ENCODE results near the gene IGDCC3.
"Not testable (repeated sequence)": the region's sequence is repeated elsewhere in the genome, so short reads cannot be mapped to it uniquely, and the experiment has no call there.

Gene IGDCC3

DNA sequence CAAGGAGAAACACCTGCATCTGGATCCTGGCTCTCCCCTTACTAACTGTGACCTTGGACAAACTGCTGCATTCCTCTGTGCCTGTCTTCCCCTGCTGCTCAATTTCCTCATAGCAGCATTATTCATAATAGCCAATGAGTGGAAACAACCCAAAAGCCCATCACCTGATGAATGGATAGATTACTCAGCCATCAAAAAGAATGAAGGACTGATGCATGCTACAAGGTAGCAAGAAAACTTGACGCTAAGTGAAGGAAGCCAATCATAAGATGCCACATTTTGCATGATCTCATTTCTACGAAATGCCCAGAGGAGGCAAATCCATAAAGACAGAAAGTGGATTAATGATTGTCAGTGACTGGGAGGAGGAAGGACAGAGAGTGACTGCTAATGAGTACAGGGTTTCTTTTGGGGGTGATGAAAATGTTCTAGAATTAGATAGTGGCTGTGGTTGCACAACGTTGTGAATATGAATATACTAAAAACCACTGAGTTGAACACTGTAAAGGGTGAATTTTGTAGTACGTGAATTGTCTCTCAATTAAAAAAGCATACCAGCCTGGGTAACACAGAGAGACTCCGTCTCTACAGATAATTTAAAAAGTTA, 33.8 kb upstream of the IGDCC3 start:
- ATAC-seq (no peak), DNase-seq (ENCODE audit: low spot score in 2 of 2) (no peak)
- Mint-ChIP-seq H3K27ac (no peak overlapping the region), H3K36me3 (no peaks in the 10 kb centered on the region), H3K4me3 (no peak overlapping the region), H3K4me1 (peaks cover 7% of the 10 kb centered on the region), H3K9me3 (no peaks in the 10 kb centered on the region)

DNA sequence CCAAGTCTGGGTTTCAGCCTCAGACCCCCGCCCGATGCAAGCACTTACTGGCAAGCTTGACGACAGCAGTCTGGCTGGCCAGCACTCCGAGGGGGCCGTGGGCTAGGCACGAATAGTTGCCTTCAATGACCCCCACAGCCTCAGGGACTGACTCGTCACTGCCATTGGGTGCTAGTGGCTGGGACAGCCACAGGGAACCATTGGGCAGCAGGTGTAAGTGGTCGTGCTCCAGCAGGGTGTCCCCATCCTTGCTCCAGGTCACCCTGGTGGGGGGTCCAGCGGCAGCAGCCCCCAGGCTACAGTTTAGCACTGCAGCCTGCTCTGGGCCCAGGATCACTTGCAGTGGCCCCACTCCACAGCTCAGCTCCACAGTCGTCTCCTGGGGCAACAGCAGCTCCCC, 33.2 kb upstream of the IGDCC3 start:
- no peaks in the 10 kb centered on the region for H3K36me3 Mint-ChIP-seq
- H3K9me3 Mint-ChIP-seq = no peaks in the 10 kb centered on the region
- ATAC-seq (no peak), DNase-seq (ENCODE audit: low spot score in 2 of 2) (no peak)
- peaks cover 7% of the 10 kb centered on the region for H3K4me1 Mint-ChIP-seq
- no peak overlapping the region for H3K4me3 Mint-ChIP-seq
- H3K27ac Mint-ChIP-seq = no peak overlapping the region

DNA sequence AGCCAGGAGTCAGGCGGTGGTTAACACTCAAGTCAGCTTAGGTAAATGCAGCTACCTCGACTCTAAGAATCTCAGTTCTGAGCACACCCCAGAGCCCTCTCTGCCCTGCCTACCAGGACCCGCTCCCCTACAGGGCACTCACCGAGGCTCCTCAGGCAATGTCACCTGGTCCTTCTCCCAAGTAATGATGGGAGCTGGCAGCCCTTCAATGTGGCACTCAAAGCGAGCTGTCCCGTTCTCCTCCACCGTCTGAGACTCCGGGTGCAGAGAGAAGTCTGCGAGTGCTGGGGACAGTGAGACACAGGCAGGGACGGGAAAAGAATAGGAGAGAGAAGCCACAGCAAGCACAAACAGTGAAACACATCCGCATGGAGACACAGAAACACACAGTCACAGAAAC, 32.2 kb upstream of the IGDCC3 start:
- ATAC-seq (no peak), DNase-seq (ENCODE audit: low spot score in 2 of 2) (no peak)
- no peaks in the 10 kb centered on the region for H3K36me3 Mint-ChIP-seq
- no peak overlapping the region for H3K27ac Mint-ChIP-seq
- H3K4me1 Mint-ChIP-seq = peaks cover 7% of the 10 kb centered on the region
- H3K4me3 Mint-ChIP-seq = no peak overlapping the region
- H3K9me3 Mint-ChIP-seq = no peaks in the 10 kb centered on the region

DNA sequence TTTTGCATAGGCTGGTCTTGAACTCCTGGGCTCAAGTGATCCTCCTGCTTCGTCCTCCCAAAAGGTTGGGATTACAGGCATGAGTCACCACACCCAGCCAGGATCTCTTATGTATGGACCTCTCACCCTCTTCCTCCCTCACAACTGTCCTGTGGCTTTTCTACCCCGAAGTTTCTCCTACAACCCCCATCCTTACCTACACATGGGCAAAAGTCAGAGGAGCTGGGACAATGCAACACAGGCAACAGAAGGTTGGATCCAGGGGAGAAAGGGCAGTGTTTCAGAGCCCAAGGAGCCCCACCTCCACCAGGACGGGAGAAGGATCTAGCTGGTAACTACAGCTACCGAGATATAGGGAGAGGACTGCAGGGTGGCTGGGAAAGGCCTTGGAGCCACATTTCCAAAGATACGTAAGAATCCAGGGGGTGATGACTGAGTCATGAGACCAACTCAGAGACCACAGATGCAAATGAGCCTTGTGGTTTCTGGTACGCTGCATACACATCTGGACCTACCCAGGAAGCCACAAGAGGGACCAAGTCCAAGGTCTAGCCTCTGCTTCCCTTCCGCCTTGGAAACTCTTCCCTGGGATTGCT, 31.3 kb upstream of the IGDCC3 start:
- no peaks in the 10 kb centered on the region for H3K36me3 Mint-ChIP-seq
- peaks cover 7% of the 10 kb centered on the region for H3K4me1 Mint-ChIP-seq
- H3K9me3 Mint-ChIP-seq = no peaks in the 10 kb centered on the region
- DNase-seq (ENCODE audit: low spot score in 2 of 2) (no peak), ATAC-seq (peak; percentile 67)
- H3K27ac Mint-ChIP-seq = no peak overlapping the region
- no peak overlapping the region for H3K4me3 Mint-ChIP-seq

DNA sequence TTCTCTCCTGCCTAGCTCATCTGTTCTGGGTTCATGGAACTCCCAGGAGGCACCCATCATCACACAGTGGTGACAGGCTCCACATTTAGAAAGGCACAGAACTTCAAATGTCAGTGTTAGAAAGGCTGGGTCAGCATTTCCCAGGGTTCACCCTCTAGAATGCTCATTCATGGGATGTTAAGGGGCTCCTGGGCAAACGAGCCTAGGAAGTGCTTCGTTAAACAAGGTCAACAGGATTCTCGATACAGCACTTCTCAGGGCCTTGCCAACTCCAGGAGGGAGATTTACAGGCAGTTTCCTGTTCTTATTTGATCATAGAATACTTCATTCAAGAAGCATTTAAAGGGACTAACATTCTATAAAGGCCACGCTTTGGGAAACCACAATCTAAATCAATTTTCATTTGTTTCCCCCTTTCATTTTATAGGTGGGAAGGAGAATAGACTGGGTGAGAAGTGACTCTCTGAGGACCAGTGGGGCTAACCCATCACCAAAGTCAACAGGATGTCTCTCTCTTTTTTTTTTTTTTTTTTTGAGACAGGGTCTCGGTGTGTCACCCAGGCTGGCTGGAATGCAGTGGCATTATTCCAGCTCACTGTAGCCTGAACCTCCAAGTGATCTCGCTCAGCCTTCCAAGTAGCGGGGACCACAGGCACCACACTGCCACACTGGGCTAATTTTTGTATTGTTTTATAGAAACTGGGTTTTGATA, 30.7 kb upstream of the IGDCC3 start:
- H3K4me1 Mint-ChIP-seq = peaks cover 7% of the 10 kb centered on the region
- no peaks in the 10 kb centered on the region for H3K36me3 Mint-ChIP-seq
- no peaks in the 10 kb centered on the region for H3K9me3 Mint-ChIP-seq
- no peak overlapping the region for H3K4me3 Mint-ChIP-seq
- DNase-seq (ENCODE audit: low spot score in 2 of 2) = no peak
- no peak for ATAC-seq
- no peak overlapping the region for H3K27ac Mint-ChIP-seq

DNA sequence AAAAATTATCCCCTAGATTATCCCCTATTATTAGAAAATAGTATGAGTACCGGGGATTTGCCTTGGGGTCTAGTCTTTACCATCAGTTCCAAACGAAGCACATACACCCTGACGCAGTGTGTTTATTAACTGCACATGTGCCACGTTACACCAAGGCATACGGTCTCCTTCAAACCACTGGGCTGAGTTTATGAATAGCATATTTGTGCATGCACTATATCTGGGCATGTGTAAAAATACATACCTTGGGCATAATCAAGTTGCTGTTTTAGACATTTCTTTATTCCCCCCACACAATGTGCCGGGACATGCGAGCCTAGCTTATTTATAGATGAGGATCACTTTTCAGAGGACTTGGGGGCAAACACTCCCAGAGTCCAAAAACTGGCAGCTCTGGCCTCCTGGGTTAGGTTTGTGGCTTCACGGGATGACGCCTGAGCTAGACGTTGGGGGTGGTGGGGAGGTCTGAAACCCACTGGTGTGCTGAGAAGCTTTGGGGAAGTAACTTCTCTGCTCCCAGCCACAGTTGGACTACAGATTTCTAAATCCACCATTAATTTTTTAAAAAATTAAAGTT, 28.7 kb upstream of the IGDCC3 start:
- Mint-ChIP-seq H3K36me3 (no peaks in the 10 kb centered on the region), H3K27ac (no peak overlapping the region), H3K4me1 (peaks cover 7% of the 10 kb centered on the region), H3K9me3 (no peaks in the 10 kb centered on the region), H3K4me3 (no peak overlapping the region)
- no peak for DNase-seq (ENCODE audit: low spot score in 2 of 2)
- ATAC-seq = no peak

DNA sequence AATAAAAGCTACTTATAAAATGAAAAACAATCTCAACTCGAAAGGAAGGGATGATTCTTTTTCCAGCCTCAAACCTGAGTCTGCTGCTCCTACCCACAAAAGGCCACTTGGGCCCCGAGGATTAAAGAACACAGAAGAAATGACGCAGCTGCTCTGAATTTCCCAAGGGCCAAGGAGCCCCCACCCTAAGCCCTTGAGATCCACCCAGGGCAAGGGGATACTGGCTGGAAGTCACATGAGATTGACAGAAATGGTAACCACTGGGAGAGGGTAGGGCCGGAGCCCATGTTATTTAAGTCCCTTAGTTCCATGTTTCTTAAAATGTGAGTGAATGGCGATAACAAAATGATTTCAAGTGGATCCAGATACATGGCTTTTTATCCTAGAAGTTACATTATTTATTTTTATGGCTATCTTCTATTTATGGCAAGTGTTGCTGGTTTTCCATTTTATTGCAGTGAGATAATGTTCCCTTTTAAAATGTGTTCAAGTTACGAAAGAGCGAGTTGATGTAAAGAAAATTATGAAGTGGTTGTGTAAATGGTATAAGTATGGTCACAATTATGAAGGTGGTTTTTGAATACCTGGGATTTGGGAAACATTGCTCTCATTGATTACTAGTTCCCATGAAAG, 28.1 kb upstream of the IGDCC3 start:
- ATAC-seq (no peak), DNase-seq (ENCODE audit: low spot score in 2 of 2) (no peak)
- Mint-ChIP-seq H3K9me3 (no peaks in the 10 kb centered on the region), H3K27ac (no peak overlapping the region), H3K4me1 (peaks cover 7% of the 10 kb centered on the region), H3K36me3 (no peaks in the 10 kb centered on the region), H3K4me3 (no peak overlapping the region)

DNA sequence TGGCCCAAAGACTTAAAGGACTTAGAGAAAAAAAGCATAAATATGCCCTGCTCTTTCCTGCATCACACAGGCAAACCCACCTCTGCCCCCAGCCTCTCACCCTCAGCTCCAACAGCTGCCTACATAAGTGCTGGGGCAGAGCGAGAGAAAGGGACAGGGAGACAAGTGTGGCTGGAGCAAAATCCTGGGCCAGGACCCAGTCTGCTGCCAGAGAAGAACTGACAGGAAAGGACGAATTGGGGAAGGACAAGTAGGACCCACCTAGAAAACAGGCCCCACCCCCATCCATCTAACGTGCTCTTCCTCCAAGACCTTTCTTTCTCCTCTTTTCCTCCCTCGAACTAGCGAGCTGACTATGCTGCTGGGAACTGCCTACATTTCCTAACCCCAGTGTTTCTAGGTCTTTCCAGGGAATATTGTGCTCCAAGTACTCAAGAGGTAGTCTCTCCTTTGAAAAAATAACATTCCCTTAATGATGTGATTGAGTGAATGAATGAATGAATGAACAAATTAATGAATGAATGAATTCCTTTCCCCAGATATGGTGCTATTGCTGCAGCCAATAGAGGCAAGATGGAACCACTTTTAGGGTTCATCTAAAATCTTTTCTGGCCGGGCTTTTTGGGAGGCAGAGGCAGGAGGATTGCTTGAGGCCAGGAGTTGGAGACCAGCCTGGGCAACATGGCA, 26.5 kb upstream of the IGDCC3 start:
- peaks cover 5% of the 10 kb centered on the region for H3K4me1 Mint-ChIP-seq
- no peaks in the 10 kb centered on the region for H3K9me3 Mint-ChIP-seq
- no peaks in the 10 kb centered on the region for H3K36me3 Mint-ChIP-seq
- no peak overlapping the region for H3K27ac Mint-ChIP-seq
- no peak overlapping the region for H3K4me3 Mint-ChIP-seq
- DNase-seq (ENCODE audit: low spot score in 2 of 2) (no peak), ATAC-seq (no peak)

DNA sequence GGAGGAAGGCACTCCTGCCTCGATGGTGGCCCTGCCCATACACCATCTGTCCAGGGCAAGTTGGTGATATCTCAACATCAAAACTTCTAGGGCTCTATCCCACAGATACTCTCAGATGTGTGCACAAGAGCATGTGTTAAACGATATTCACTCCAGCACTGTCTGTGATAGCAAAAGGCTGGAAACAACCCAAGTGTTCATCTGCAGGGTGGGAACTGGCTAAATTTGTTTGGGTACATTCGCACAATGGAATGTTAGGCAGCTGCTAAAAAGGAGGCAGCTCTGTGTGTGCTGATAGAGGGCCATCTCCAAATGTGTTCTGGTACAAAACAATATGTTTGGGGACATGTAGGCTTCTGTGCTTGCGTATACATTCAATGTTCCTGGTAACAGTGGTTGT, 25.2 kb upstream of the IGDCC3 start:
- no peak for DNase-seq (ENCODE audit: low spot score in 2 of 2)
- H3K4me1 Mint-ChIP-seq = no peaks in the 10 kb centered on the region
- no peaks in the 10 kb centered on the region for H3K36me3 Mint-ChIP-seq
- no peak for ATAC-seq
- H3K9me3 Mint-ChIP-seq = no peaks in the 10 kb centered on the region
- no peak overlapping the region for H3K27ac Mint-ChIP-seq
- H3K4me3 Mint-ChIP-seq = no peak overlapping the region

DNA sequence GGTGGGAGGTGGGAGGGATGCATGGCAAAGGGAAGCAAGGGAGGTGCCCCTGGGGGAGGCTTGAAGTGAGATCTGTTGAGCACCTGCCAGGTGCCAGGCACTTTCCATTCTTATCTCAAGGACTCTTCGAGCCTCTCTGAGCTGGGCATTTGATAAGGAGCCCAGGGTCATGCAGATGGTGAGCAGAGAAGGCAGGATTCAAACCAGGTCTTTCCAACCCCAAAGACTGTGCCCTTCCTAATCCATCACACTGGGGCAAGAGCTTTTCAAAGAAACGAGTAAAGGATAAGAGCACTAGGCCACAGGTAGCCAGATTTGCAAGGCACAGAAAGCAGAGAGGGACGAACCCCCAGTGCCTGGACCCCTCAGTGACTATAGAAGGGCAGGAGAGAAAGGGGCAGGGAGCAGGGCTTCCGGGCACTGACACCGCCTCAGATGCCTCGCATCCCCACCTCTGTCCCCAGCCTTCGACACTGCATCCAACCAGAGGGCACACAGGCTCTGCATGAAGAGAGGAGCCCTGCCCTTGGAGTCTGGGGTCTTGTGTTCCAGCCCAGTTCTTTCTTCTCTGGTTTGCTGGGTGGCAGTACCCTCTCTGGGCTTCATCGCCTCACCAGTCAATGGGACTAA, 23.9 kb upstream of the IGDCC3 start:
- no peak overlapping the region for H3K4me3 Mint-ChIP-seq
- H3K36me3 Mint-ChIP-seq = no peaks in the 10 kb centered on the region
- no peaks in the 10 kb centered on the region for H3K9me3 Mint-ChIP-seq
- H3K27ac Mint-ChIP-seq = no peak overlapping the region
- H3K4me1 Mint-ChIP-seq = peaks cover 4% of the 10 kb centered on the region
- DNase-seq (ENCODE audit: low spot score in 2 of 2) (no peak), ATAC-seq (peak; percentile 17)

DNA sequence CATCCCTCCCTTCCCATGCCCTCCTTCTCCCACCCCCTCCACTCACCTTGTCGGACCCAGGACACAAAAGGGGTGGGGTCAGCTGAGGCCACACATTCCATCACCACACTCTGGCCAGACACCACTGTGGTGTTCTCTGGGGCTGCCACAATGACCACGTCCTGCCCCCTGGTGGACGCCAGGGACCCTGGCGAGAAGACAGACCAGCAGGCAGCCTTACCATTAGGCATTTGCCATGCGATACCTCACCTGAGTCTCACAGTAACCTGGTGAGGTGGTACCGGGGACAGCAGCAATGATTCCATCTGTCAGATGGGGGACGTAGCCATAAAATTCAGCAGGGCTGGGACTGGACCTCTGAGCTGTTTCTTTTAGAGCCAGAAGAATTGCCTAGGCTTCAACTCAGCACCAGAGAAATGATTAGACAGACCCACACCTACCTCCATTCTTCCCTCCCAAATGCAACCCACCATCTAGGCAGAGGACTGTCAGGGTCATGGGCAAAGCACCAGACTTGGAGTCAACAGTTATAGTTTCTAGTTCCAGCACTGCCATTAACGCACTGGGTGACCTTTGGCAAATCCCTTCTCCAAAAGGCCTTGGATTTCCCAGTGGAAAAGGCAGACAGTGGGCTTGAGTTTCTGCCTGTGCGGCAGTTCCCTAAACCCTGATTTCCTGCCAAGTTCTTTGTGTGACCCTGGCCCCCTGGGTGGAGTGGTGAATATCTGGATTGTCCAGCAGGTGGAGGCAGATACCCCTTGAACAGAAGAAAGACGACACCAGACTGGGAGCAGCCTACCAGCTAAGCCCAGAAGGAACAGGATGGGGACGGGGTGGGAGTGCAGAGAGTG, 23.2 kb upstream of the IGDCC3 start:
- Mint-ChIP-seq H3K36me3 (no peaks in the 10 kb centered on the region), H3K9me3 (no peaks in the 10 kb centered on the region), H3K4me1 (peaks cover 12% of the 10 kb centered on the region), H3K27ac (no peak overlapping the region), H3K4me3 (no peak overlapping the region)
- DNase-seq (ENCODE audit: low spot score in 2 of 2) (peak in 1 of 2 donors; percentile 70), ATAC-seq (peak; percentile 77)

DNA sequence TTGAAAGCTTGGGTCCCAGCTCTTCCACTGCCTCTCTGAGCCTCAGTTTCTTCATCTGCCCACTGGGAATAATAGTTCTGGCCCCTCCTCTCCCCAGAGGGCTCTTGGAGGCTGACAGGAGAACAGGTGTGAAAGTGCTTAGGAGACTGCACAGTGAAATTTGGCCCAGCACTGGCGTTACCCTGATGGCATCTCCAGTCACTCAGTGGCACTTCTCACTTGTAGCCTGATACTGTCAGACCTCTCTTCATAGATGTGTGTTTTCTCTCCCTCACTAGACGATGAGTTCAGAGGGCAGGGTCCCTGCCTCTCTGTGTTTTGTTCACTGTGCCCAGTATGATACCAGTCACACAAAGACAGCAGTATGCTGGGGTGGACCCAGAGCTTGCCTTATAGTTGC, 22.2 kb upstream of the IGDCC3 start:
- H3K9me3 Mint-ChIP-seq = no peaks in the 10 kb centered on the region
- peak; percentile 12 for ATAC-seq
- no peak overlapping the region for H3K27ac Mint-ChIP-seq
- no peak overlapping the region for H3K4me3 Mint-ChIP-seq
- H3K4me1 Mint-ChIP-seq = peaks cover 12% of the 10 kb centered on the region
- no peak for DNase-seq (ENCODE audit: low spot score in 2 of 2)
- H3K36me3 Mint-ChIP-seq = no peaks in the 10 kb centered on the region

DNA sequence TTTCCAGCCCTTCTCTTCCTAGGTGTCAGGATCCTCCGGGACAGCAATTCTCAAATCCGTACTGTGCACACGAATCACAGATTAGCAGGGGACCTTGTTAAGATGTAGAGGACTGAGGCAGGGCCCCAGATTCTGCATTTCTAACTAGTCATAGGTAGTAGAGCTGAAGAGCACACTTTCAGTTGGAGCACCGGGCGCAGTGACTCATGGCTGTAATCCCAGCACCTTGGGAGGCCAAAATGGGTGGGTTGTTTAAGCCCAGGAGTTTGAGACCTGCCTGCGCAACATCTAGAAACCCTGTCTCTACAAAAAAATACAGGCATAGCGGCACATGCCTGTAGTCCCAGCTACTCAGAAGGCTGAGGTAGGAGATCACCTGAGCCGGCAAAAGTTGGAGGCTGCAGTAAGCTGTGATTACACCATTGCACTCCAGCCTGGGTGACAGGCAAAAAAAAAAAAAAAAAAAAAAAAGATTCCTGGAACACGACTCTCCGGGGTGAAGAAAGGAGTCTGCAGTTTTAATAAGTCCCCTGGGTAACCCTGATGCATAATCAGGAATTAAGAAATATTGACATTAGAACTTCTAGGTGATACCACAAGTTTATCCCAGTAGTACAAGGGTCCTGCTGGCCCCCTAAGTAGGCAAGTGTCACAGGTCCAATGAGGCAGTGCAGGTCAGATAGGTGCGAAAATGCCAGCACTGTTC, 21.4 kb upstream of the IGDCC3 start:
- ATAC-seq (no peak), DNase-seq (ENCODE audit: low spot score in 2 of 2) (no peak)
- Mint-ChIP-seq H3K4me1 (peaks cover 12% of the 10 kb centered on the region), H3K4me3 (no peak overlapping the region), H3K36me3 (no peaks in the 10 kb centered on the region), H3K9me3 (no peaks in the 10 kb centered on the region), H3K27ac (no peak overlapping the region)

DNA sequence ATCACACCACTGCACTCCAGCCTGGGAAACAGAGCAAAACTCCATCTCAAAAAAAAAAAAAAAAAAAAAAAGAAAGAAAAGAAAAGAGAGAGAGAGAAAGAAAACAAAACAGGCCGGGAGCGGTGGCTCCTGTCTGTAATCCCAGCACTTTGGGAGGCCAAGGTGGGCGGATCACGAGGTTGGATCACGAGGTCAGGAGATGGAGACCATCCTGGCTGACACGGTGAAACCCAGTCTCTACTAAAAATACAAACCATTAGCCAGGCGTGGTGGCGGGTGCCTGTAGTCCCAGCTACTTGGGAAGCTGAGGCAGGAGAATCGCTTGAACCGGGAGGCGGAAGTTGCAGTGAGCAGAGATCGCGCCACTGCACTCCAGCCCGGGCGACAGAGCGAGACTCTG, 20.7 kb upstream of the IGDCC3 start:
- H3K4me1 Mint-ChIP-seq = peaks cover 12% of the 10 kb centered on the region
- not testable (repeated sequence) for H3K27ac Mint-ChIP-seq; H3K4me3 Mint-ChIP-seq; H3K9me3 Mint-ChIP-seq; DNase-seq (ENCODE audit: low spot score in 2 of 2); ATAC-seq; H3K36me3 Mint-ChIP-seq
